ENCODE measurements around the gene OSBPL9. TPM values are rescaled to one million over a fixed set of nuclear protein-coding genes. Genes with fewer than 3 reads are reported as not detected.

The OSBPL9 gene
- total and polyA plus RNA-seq, 9 of the 15 experiments (the other 6 are each of a cell fraction or from before 2014, with no cell fraction given): 43.9 to 217 (median 170) TPM

- TF ChIP-seq CUX1 (CRISPR knock-in tag; IDR thresholded peaks at IDR 0.05) (peak; percentile 60; the same call in 1 of the 2 replicates), DIDO1 (tag; IDR thresholded peaks at IDR 0.05; ENCODE audit: low read depth) (no peak), RB1 (IDR thresholded peaks at IDR 0.05; ENCODE audit: low read depth) (no peak), ZNF644 (tag; IDR thresholded peaks at IDR 0.05; ENCODE audit: low read depth) (0 out of 2 replicates have a peak, but pooled peaks have one; percentile 46), ARNT (IDR thresholded peaks at IDR 0.05) (peak in 1 of 2 experiments; percentile 61; a peak in 1 of 4 replicates), KAT2B (IDR thresholded peaks at IDR 0.05; ENCODE audit: low read depth, low read length) (no peak), MLX (CRISPR knock-in tag; conservative IDR thresholded peaks at IDR 0.05) (no peak), THAP12 (CRISPR knock-in tag; IDR thresholded peaks at IDR 0.05) (no peak), MAFK (IDR thresholded peaks at IDR 0.05; ENCODE audit: low read length) (no peak), DLX4 (CRISPR knock-in tag; IDR thresholded peaks at IDR 0.05) (no peak), ETV6 (IDR thresholded peaks at IDR 0.05; ENCODE audit: borderline replicate concordance in 1 of 2, low read depth in 2 of 2, low read length in 1 of 2) (no peak), ETV6 (CRISPR knock-in tag; IDR thresholded peaks at IDR 0.05; ENCODE audit: borderline replicate concordance) (no peak), CXXC5 (CRISPR knock-in tag; IDR thresholded peaks at IDR 0.05) (no peak), FOSL1 (tag; conservative IDR thresholded peaks at IDR 0.05) (0 out of 2 replicates have a peak, but pooled peaks have one; percentile 14)
These were observed 111.8 kb downstream of the OSBPL9 start (continued) for GRCh38 chr1:51728611-51729155.
